Activated CD4-positive, alpha-beta T cell treated with anti-CD3 and anti-CD28 coated beads for 1 hour (primary cell): ENCODE data around the gene VPS13D.
"Not testable (repeated sequence)": the region's sequence is repeated elsewhere in the genome, so short reads cannot be mapped to it uniquely, and the experiment has no call there.

Source experiments
- DNase-seq: peaks from one replicate; pipeline ENCODE4 v3.0.0-alpha.2; 2020

VPS13D gene

GRCh38 chr1:12454406-12455391 is 224.9 kb downstream of the VPS13D start:
- DNase-seq, result no peak

GRCh38 chr1:12456081-12456480 is 226.3 kb downstream of the VPS13D start:
- not testable (repeated sequence) for DNase-seq

GRCh38 chr1:12456979-12457378 is 227.1 kb downstream of the VPS13D start:
- no peak for DNase-seq

- no peak for DNase-seq
Observed at GRCh38 chr1:12457771-12458170, 227.9 kb downstream of the VPS13D start.

- DNase-seq, result no peak
Observed at GRCh38 chr1:12458571-12458970, 228.7 kb downstream of the VPS13D start.

GRCh38 chr1:12460121-12460520 is 230.3 kb downstream of the VPS13D start:
- DNase-seq, result no peak

GRCh38 chr1:12460911-12461621 is 231.2 kb downstream of the VPS13D start:
- DNase-seq, result no peak

- no peak for DNase-seq
Observed at GRCh38 chr1:12461754-12462153, 231.9 kb downstream of the VPS13D start.

- no peak for DNase-seq
Observed at GRCh38 chr1:12462586-12462985, 232.8 kb downstream of the VPS13D start.

- no peak for DNase-seq
Observed at GRCh38 chr1:12464045-12464461, 234.2 kb downstream of the VPS13D start.

- DNase-seq, result no peak
Observed at GRCh38 chr1:12464598-12465056, 234.8 kb downstream of the VPS13D start.

GRCh38 chr1:12465126-12465525 is 235.3 kb downstream of the VPS13D start:
- no peak for DNase-seq

- DNase-seq, result no peak
Observed at GRCh38 chr1:12466816-12467215, 237.0 kb downstream of the VPS13D start.

GRCh38 chr1:12467570-12468286 is 237.9 kb downstream of the VPS13D start:
- no peak for DNase-seq

- no peak for DNase-seq
Observed at GRCh38 chr1:12468323-12468722, 238.5 kb downstream of the VPS13D start.

- no peak for DNase-seq
Observed at GRCh38 chr1:12469493-12469892, 239.7 kb downstream of the VPS13D start.

GRCh38 chr1:12469990-12470389 is 240.2 kb downstream of the VPS13D start:
- no peak for DNase-seq

- not testable (repeated sequence) for DNase-seq
Observed at GRCh38 chr1:12470916-12471315, 241.1 kb downstream of the VPS13D start.

GRCh38 chr1:12472156-12472797 is 242.4 kb downstream of the VPS13D start:
- no peak for DNase-seq

GRCh38 chr1:12472798-12473551 is 243.1 kb downstream of the VPS13D start:
- DNase-seq, result peak; percentile 51

GRCh38 chr1:12473596-12474362 is 243.9 kb downstream of the VPS13D start:
- DNase-seq, result no peak
